Amniotic stem cell (primary cell): ENCODE results near the gene EPM2AIP1.
"Not testable (repeated sequence)": the region's sequence is repeated elsewhere in the genome, so short reads cannot be mapped to it uniquely, and the experiment has no call there.

Source experiments
- DNase-seq: peaks from one replicate; lab custom pipeline; 2025; lab: John Stamatoyannopoulos, UW

Gene EPM2AIP1

DNA sequence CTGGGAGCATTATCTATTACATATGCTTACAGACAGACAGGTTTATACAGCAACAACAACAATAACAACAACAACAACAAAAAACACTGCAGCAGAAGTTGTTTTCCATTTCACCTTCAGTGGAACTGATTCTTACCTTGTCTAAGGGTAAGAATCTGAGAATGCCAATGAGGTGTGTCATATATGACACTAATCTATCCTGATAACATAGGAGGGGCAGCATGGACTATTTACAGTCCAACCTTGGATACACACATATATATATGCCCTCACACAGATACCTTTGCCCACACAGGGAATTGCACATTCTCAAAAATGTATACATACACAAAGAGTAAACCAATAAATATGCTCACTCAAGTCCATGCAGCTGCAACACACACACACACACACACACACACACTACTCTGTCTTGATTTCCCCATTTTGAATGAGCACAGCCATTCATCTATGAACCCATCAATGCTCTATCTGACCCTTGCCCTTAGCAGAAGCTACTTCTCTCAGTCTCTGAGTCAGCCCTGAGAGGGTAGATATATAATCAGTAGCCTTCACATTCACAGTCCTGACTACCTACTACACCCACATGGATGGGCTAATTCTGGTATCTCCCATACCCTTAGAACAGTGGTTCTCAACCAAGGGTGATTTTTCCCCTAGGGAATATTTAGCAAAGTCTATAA is 38.3 kb downstream of the EPM2AIP1 start:
- no peak for DNase-seq

DNA sequence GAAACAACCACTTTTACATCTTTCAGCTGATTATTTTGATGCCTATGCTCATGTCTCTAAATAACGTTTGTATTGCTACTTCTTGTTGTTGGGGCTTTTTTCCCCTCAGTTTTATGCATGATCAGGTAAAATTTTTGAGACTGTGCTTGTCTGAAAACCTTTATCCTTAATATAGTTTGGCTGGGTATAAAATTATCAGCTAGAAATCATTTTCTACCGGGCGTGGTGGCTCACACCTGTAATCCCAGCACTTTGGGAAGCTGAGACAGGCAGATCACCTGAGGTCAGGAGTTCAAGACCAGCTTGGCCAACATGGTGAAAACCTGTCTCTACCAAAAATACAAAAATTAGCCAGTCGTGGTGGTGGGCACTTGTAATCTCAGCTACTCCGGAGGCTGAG is 45.1 kb downstream of the EPM2AIP1 start:
- not testable (repeated sequence) for DNase-seq

DNA sequence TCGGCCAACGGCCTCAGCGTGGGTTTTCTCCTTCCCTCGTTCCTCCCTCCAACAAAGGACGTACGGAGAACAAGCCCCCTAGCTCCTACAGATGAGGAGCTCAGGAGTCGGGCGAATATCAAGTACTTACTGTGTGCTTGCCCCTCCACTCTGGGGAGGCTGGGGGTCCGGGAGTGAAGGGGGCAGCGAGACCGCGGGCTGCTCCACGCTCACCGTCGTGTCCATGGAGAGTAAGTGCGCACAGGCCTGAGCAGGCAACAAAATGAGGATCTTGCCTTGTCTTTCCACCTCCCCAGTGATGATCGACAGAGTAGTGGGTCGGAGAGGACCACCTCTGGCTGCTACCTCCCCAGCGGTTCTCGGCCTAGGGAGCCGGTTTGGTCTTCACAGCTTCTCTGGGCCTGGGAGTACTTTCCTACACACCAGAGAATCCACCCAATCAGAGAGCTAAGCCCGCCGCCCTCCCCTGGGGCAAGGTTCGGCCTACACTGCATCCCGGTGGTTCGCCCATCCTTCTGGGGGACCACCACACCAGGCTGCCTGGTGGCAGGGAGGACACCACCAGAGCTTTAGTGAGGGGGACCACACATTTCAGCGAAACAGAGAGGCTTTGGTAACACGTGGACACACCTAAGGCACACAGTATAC is 47.5 kb downstream of the EPM2AIP1 start:
- no peak for DNase-seq

GRCh38 chr3:36944641-36945270 is 48.2 kb downstream of the EPM2AIP1 start, which contains the start of gene TRANK1:
Gene TRANK1 (minus strand): TSS chr3:36945054. CDS start chr3:36944809, 245 bp downstream.
- DNase-seq: no peak

- no peak for DNase-seq
Observed at GRCh38 chr3:36944012-36944640, 48.8 kb downstream of the EPM2AIP1 start.

DNA sequence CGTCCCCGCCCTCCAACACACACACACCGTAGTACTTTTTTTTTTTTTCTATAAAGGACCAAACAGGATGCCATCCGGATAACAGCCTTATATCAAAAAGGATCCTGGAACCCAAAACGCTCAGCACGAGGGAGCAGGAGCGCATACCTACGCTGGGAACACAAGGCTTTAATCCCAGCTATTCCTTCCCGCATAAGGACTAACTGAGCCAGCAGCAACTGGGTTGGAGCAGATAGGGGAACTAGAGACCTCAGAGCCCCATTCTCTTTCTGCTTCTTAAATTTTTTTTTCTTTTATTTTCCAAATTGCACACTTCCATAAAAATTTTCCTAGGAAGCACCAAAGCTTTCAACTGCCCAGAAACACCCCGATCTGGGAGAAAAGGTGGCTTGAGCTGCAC is 49.3 kb downstream of the EPM2AIP1 start:
- no peak for DNase-seq

DNA sequence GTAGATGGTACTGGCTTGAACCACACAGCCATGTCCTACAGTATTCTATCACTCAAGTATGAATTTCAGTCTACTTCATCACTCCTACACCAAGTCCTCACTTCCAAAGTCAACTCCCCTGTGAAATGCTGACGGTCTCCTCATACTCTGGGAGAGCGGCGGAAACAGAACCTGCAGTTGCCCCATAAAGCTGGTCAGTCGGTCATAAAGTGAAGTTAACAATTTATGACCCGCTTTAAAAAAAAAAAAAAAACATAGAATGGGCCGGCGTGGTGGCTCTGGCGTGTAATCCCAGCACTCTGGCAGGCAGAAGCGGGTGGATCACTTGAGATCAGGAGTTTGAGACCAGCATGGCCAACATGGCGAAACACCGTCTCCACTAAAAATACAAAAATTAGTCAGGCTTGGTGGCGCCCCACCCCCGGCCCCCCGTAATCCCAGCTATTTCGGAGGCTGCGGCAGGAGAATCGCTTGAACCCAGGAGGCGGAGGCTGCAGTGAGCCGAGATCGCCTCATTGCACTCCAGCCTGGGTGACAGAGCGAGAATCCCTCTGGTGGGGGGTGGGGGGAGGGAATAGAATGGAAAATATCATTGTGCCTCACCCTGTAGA is 50.2 kb downstream of the EPM2AIP1 start:
- no peak for DNase-seq

GRCh38 chr3:36941658-36942057 is 51.3 kb downstream of the EPM2AIP1 start:
- no peak for DNase-seq

DNA sequence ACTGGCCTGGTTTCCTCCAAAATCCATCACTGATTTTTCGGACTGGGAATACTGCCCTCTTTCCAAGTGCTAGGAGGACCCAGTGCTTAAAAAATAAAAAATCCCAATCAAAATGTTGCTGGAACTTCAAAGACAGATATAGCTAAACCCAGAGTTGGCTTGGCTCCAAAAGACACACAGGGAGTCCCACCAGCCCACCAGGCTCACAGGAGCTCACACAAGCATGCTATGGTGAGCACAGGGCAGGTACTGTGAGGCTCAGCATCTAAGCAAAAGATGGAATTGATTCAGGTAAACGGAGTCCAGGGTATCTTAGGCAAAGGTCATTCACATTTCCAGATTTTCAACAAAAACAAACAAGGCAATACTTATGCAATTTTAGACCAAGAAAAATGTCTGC is 51.8 kb downstream of the EPM2AIP1 start:
- no peak for DNase-seq

GRCh38 chr3:36937492-36937891 is 55.4 kb downstream of the EPM2AIP1 start:
- DNase-seq: no peak
